GM23338 (cell line): ENCODE data around the gene MATR3. TPM values are rescaled to one million over a fixed set of nuclear protein-coding genes. Genes with fewer than 3 reads are reported as not detected.

Experiments
- ATAC-seq: fragments of 200-7000 bp; cut with Tn5 transposase; 3 replicates; pipeline ENCODE4 v1.9.1; 2020
- DNase-seq: peaks from one replicate; pipeline ENCODE4 v3.0.0-alpha.2; 2015; ENCODE audit warnings: low spot score
- H2AFZ ChIP-seq: fragments of 200-600 bp; sonication (generic); 2 replicates; pipeline ENCODE4 v1.8.0; 2016; ENCODE audit warnings: antibody characterized with exemption, mild to moderate bottlenecking, moderate library complexity
- H3F3A ChIP-seq: fragments of 200-600 bp; sonication (generic); replicated peaks from 2 replicates; pipeline ENCODE4 v1.8.0; 2017; ENCODE audit warnings: antibody characterized with exemption, mixed run types, low read depth
- H3K27ac ChIP-seq: fragments of 200-600 bp; sonication (generic); 2 replicates; pipeline ENCODE4 v1.6.1; 2016; ENCODE audit warnings: low read depth
- H3K27me3 ChIP-seq: fragments of 200-600 bp; sonication (generic); 2 replicates; pipeline ENCODE4 v1.8.0; 2016; ENCODE audit warnings: mild to moderate bottlenecking, mixed run types, moderate library complexity; ENCODE audit not compliant: insufficient read depth
- H3K36me3 ChIP-seq: fragments of 200-600 bp; sonication (generic); 2 replicates; pipeline ENCODE4 v1.8.0; 2016; ENCODE audit warnings: mild to moderate bottlenecking; ENCODE audit not compliant: insufficient read depth
- H3K4me1 ChIP-seq: fragments of 200-600 bp; sonication (generic); 2 replicates; pipeline ENCODE4 v1.8.0; 2016; ENCODE audit warnings: mild to moderate bottlenecking, moderate library complexity; ENCODE audit not compliant: insufficient read depth
- H3K4me2 ChIP-seq: fragments of 200-600 bp; sonication (generic); 2 replicates; pipeline ENCODE4 v1.7.1; 2017; ENCODE audit warnings: mixed run types
- H3K4me3 ChIP-seq: fragments of 200-600 bp; sonication (generic); 2 replicates; pipeline ENCODE4 v1.6.1; 2016; ENCODE audit warnings: mixed run types
- H3K79me2 ChIP-seq: fragments of 200-600 bp; sonication (generic); replicated peaks from 2 replicates; pipeline ENCODE4 v1.8.0; 2017; ENCODE audit warnings: mild to moderate bottlenecking; ENCODE audit not compliant: insufficient read depth
- H3K9me2 ChIP-seq: fragments of 200-600 bp; sonication (generic); 2 replicates; pipeline ENCODE4 v1.8.0; 2017; ENCODE audit not compliant: insufficient read depth
- H4K20me1 ChIP-seq: fragments of 200-600 bp; sonication (generic); replicated peaks from 2 replicates; pipeline ENCODE4 v1.8.0; 2017; ENCODE audit warnings: mild to moderate bottlenecking; ENCODE audit not compliant: insufficient read depth
- H3K27ac Mint-ChIP-seq: 2 replicates; pipeline ENCODE4 v1.8.0; 2020; ENCODE audit warnings: inconsistent platforms, mild to moderate bottlenecking, moderate library complexity, mixed read lengths
- H3K27me3 Mint-ChIP-seq: 3 replicates; pipeline ENCODE4 v1.8.0; 2022; ENCODE audit warnings: low read depth, mild to moderate bottlenecking, moderate library complexity, mixed read lengths, inconsistent platforms; ENCODE audit not compliant: insufficient read depth, poor library complexity
- H3K36me3 Mint-ChIP-seq: 3 replicates; pipeline ENCODE4 v1.8.0; 2021; ENCODE audit warnings: low read depth, mild to moderate bottlenecking, inconsistent platforms, moderate library complexity, mixed read lengths
- H3K4me1 Mint-ChIP-seq: 3 replicates; pipeline ENCODE4 v1.8.0; 2020; ENCODE audit warnings: mild to moderate bottlenecking, inconsistent platforms, mixed read lengths
- H3K4me3 Mint-ChIP-seq: 3 replicates; pipeline ENCODE4 v1.8.0; 2021; ENCODE audit warnings: moderate library complexity, mild to moderate bottlenecking, inconsistent platforms, mixed read lengths
- H3K9me3 Mint-ChIP-seq: 3 replicates; pipeline ENCODE4 v1.8.0; 2020; ENCODE audit warnings: moderate library complexity, mild to moderate bottlenecking, inconsistent platforms, mixed read lengths
- ETS1 ChIP-seq: IDR thresholded peaks from 2 replicates; pipeline ENCODE4 v1.6.1; 2016; ENCODE audit warnings: antibody characterized with exemption
- EZH2 ChIP-seq: fragments of 200-600 bp; sonication (generic); IDR thresholded peaks from one replicate; pipeline ENCODE4 v1.8.0; 2017; ENCODE audit warnings: antibody characterized with exemption, mild to moderate bottlenecking, low read depth; ENCODE audit not compliant: unreplicated experiment
- EZH2phosphoT487 ChIP-seq: fragments of 200-600 bp; sonication (generic); IDR thresholded peaks from one replicate; pipeline ENCODE4 v1.8.1; 2018; ENCODE audit warnings: antibody characterized with exemption; ENCODE audit not compliant: unreplicated experiment
- NANOG ChIP-seq: IDR thresholded peaks from 2 replicates; pipeline ENCODE4 v1.6.1; 2016; ENCODE audit warnings: antibody characterized with exemption, borderline replicate concordance
- POLR2AphosphoS5 ChIP-seq: IDR thresholded peaks from 2 replicates; pipeline ENCODE4 v1.6.1; 2016; ENCODE audit warnings: antibody characterized with exemption, low read depth
- STAT1 ChIP-seq: IDR thresholded peaks from one replicate; pipeline ENCODE4 v1.6.1; 2016; ENCODE audit warnings: antibody characterized with exemption; ENCODE audit not compliant: unreplicated experiment
- ZNF114 ChIP-seq: fragments of 250-450 bp; sonication (Bioruptor Pico); IDR thresholded peaks from 2 replicates; pipeline ENCODE4 v1.5.0; 2020; ENCODE audit warnings: mild to moderate bottlenecking, moderate library complexity
- ZNF331 ChIP-seq: fragments of 250-450 bp; sonication (Bioruptor Pico); IDR thresholded peaks from 2 replicates; pipeline ENCODE4 v1.5.0; 2020; ENCODE audit warnings: low read depth, mild to moderate bottlenecking, moderate library complexity
- long read RNA-seq: library from polyadenylated mRNA; unstranded; transcript quantifications from one replicate; pipeline ENCODE4 v2.0.0, GENCODE V29; 2020; ENCODE audit not compliant: unreplicated experiment
- polyA plus RNA-seq: library from polyadenylated mRNA; unstranded; fragments of >200 nt; fragmentation: Nextera tagmentation; extraction: Ambion mirVana; gene quantifications from 2 replicates; pipeline ENCODE4 v1.2.1, GENCODE V29; 2016
- total RNA-seq: library from RNA; depleted of rRNA; stranded (reverse); fragments of >200 nt; shearing (Covaris generic); gene quantifications from 2 replicates; pipeline ENCODE4 v1.2.3, GENCODE V29; 2014; rRNA removed
- TF ChIP-seq, protein P1 (sequence below): IDR thresholded peaks from one replicate; pipeline ENCODE4 v1.6.1; 2018; ENCODE audit warnings: antibody characterized with exemption; ENCODE audit not compliant: unreplicated experiment
- TF ChIP-seq, protein P2 (sequence below): fragments of 250-450 bp; sonication (Bioruptor Pico); IDR thresholded peaks from 2 replicates; pipeline ENCODE4 v1.5.0; 2020; ENCODE audit warnings: mild to moderate bottlenecking, moderate library complexity

MATR3 gene, protein sequence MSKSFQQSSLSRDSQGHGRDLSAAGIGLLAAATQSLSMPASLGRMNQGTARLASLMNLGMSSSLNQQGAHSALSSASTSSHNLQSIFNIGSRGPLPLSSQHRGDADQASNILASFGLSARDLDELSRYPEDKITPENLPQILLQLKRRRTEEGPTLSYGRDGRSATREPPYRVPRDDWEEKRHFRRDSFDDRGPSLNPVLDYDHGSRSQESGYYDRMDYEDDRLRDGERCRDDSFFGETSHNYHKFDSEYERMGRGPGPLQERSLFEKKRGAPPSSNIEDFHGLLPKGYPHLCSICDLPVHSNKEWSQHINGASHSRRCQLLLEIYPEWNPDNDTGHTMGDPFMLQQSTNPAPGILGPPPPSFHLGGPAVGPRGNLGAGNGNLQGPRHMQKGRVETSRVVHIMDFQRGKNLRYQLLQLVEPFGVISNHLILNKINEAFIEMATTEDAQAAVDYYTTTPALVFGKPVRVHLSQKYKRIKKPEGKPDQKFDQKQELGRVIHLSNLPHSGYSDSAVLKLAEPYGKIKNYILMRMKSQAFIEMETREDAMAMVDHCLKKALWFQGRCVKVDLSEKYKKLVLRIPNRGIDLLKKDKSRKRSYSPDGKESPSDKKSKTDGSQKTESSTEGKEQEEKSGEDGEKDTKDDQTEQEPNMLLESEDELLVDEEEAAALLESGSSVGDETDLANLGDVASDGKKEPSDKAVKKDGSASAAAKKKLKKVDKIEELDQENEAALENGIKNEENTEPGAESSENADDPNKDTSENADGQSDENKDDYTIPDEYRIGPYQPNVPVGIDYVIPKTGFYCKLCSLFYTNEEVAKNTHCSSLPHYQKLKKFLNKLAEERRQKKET
- total RNA-seq (506 and 546 TPM in 2 replicates), polyA plus RNA-seq (226 and 278 TPM in 2 replicates)
- long read RNA-seq, full-length matches to known transcripts: 41 of 119 reads
- long read RNA-seq, partial matches to known transcripts: 48 of 119 reads
- long read RNA-seq, other reads (novel, unspliced or antisense): 30 of 119 reads

DNA sequence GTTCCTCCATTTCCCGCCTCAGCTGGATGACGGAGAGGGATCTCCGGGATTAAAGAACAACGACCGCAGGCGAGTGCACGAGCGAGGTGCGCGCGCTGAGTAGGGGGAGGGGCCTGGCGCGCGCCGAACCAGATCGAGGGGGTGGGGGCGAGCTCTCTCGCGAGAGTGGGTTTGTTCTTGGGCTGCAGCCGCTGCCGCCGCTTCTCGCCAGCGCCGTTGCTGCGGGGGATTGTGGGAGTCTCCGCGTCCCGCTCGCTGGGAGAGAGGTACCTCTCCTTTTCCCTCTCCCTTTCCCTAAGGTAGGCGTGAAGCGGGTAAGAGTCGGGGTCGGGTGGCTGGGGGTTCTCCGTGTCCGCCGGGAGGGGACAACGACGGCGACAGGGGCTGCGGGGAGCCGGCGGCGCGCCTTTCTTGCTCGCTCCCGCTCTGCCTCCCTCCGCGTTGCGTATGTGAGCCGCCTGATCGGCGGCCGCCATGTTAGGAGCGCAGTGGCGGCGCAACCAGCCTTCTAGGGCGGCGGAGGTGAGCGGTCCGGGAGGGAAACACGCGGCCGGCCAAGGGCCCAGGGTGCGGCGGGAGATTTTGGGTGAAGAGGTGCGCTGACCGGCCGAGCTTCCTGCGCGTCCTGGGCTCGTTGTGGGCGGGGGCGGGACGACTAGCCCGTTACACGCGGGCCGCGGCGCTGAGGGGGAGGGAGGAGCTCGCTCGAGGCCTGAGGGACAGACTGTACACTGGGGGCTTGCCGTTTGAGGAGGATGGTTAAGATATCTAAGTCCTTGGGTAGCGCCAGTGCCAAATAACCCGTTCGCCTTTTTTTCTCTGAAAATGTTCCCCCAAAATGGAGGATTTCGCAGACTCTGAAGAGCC is at the start of gene MATR3:
TSS of gene MATR3 (plus strand) at position 234 of the 867 bp plus-strand sequence. CDS start 13,676 bp downstream, outside the sequence.
- H3K9me2 ChIP-seq: no peaks in the 10 kb centered on the region
- peak; percentile 97 for DNase-seq
- peaks cover 50% of the 10 kb centered on the region for H3K79me2 ChIP-seq
- peak within 1 kb of the TSS; percentile 100 for H3K4me3 Mint-ChIP-seq
- peaks cover 27% of the 10 kb centered on the region for H3K4me1 ChIP-seq
- H3K36me3 Mint-ChIP-seq: peaks cover 37% of the 10 kb centered on the region
- peaks cover 23% of the 10 kb centered on the region for H3F3A ChIP-seq
- peaks cover 32% of the 10 kb centered on the region for H3K4me1 Mint-ChIP-seq
- no peaks in the 10 kb centered on the region for H3K36me3 ChIP-seq
- no peaks in the 10 kb centered on the region for H3K27me3 ChIP-seq
- H4K20me1 ChIP-seq: peaks cover 33% of the 10 kb centered on the region
- ATAC-seq: peak; percentile 77
- peak within 1 kb of the TSS; percentile 100 for H3K27ac Mint-ChIP-seq
- H3K27ac ChIP-seq: peak within 1 kb of the TSS; percentile 97
- H2AFZ ChIP-seq: no peak within 1 kb of the TSS
- H3K4me3 ChIP-seq: peak within 1 kb of the TSS; percentile 88
- H3K27me3 Mint-ChIP-seq: peaks cover 29% of the 10 kb centered on the region
- 0 out of 3 replicates have a peak, but pooled peaks cover 6% of the 10 kb centered on the region for H3K9me3 Mint-ChIP-seq
- peak within 1 kb of the TSS; percentile 83 for H3K4me2 ChIP-seq
- TF ChIP-seq STAT1 (no peak), EZH2 (no peak), EZH2phosphoT487 (no peak), ZNF331 (CRISPR knock-in tag) (no peak), ZNF114 (CRISPR knock-in tag) (no peak), ETS1 (no peak; the same call in 1 of the 2 replicates), NANOG (no peak), POLR2AphosphoS5 (peak; percentile 92)
- TF ChIP-seq, protein P1, sequence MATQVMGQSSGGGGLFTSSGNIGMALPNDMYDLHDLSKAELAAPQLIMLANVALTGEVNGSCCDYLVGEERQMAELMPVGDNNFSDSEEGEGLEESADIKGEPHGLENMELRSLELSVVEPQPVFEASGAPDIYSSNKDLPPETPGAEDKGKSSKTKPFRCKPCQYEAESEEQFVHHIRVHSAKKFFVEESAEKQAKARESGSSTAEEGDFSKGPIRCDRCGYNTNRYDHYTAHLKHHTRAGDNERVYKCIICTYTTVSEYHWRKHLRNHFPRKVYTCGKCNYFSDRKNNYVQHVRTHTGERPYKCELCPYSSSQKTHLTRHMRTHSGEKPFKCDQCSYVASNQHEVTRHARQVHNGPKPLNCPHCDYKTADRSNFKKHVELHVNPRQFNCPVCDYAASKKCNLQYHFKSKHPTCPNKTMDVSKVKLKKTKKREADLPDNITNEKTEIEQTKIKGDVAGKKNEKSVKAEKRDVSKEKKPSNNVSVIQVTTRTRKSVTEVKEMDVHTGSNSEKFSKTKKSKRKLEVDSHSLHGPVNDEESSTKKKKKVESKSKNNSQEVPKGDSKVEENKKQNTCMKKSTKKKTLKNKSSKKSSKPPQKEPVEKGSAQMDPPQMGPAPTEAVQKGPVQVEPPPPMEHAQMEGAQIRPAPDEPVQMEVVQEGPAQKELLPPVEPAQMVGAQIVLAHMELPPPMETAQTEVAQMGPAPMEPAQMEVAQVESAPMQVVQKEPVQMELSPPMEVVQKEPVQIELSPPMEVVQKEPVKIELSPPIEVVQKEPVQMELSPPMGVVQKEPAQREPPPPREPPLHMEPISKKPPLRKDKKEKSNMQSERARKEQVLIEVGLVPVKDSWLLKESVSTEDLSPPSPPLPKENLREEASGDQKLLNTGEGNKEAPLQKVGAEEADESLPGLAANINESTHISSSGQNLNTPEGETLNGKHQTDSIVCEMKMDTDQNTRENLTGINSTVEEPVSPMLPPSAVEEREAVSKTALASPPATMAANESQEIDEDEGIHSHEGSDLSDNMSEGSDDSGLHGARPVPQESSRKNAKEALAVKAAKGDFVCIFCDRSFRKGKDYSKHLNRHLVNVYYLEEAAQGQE: no peak
- TF ChIP-seq, protein P2, sequence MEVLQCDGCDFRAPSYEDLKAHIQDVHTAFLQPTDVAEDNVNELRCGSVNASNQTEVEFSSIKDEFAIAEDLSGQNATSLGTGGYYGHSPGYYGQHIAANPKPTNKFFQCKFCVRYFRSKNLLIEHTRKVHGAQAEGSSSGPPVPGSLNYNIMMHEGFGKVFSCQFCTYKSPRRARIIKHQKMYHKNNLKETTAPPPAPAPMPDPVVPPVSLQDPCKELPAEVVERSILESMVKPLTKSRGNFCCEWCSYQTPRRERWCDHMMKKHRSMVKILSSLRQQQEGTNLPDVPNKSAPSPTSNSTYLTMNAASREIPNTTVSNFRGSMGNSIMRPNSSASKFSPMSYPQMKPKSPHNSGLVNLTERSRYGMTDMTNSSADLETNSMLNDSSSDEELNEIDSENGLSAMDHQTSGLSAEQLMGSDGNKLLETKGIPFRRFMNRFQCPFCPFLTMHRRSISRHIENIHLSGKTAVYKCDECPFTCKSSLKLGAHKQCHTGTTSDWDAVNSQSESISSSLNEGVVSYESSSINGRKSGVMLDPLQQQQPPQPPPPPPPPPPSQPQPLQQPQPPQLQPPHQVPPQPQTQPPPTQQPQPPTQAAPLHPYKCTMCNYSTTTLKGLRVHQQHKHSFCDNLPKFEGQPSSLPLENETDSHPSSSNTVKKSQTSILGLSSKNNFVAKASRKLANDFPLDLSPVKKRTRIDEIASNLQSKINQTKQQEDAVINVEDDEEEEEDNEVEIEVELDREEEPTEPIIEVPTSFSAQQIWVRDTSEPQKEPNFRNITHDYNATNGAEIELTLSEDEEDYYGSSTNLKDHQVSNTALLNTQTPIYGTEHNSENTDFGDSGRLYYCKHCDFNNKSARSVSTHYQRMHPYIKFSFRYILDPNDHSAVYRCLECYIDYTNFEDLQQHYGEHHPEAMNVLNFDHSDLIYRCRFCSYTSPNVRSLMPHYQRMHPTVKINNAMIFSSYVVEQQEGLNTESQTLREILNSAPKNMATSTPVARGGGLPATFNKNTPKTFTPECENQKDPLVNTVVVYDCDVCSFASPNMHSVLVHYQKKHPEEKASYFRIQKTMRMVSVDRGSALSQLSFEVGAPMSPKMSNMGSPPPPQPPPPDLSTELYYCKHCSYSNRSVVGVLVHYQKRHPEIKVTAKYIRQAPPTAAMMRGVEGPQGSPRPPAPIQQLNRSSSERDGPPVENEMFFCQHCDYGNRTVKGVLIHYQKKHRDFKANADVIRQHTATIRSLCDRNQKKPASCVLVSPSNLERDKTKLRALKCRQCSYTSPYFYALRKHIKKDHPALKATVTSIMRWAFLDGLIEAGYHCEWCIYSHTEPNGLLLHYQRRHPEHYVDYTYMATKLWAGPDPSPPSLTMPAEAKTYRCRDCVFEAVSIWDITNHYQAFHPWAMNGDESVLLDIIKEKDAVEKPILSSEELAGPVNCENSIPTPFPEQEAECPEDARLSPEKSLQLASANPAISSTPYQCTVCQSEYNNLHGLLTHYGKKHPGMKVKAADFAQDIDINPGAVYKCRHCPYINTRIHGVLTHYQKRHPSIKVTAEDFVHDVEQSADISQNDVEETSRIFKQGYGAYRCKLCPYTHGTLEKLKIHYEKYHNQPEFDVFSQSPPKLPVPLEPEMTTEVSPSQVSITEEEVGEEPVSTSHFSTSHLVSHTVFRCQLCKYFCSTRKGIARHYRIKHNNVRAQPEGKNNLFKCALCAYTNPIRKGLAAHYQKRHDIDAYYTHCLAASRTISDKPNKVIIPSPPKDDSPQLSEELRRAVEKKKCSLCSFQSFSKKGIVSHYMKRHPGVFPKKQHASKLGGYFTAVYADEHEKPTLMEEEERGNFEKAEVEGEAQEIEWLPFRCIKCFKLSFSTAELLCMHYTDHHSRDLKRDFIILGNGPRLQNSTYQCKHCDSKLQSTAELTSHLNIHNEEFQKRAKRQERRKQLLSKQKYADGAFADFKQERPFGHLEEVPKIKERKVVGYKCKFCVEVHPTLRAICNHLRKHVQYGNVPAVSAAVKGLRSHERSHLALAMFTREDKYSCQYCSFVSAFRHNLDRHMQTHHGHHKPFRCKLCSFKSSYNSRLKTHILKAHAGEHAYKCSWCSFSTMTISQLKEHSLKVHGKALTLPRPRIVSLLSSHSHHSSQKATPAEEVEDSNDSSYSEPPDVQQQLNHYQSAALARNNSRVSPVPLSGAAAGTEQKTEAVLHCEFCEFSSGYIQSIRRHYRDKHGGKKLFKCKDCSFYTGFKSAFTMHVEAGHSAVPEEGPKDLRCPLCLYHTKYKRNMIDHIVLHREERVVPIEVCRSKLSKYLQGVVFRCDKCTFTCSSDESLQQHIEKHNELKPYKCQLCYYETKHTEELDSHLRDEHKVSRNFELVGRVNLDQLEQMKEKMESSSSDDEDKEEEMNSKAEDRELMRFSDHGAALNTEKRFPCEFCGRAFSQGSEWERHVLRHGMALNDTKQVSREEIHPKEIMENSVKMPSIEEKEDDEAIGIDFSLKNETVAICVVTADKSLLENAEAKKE (CRISPR knock-in tag): no peak
